Lower leg skin (tissue), 4 donors: ENCODE data around the gene PROM2. TPM values are rescaled to one million over a fixed set of nuclear protein-coding genes. Genes with fewer than 3 reads are reported as not detected.
A peak's percentile ranks its signal among the peaks of the same experiment; 100 is the strongest.

Source experiments
- DNase-seq, 2 donors: peaks; one replicate each; pipeline ENCODE4 v3.0.0-alpha.2; 2019; ENCODE audit warnings: low spot score in 2 of 2
- H3K4me3 ChIP-seq: fragments of 200-600 bp; sonication (generic); 2 replicates; pipeline ENCODE4 v1.5.1; 2017; ENCODE audit warnings: mild to moderate bottlenecking, low read depth; ENCODE audit not compliant: poor library complexity, severe bottlenecking
- POLR2A ChIP-seq, 2 donors: fragments of 450-650 bp; IDR thresholded peaks; one replicate each; pipeline ENCODE4 v1.6.1; 2016 to 2017; ENCODE audit warnings: antibody characterized with exemption in 2 of 2, mild to moderate bottlenecking in 1 of 2, moderate library complexity in 1 of 2
- WGBS, 2 donors: methylation state at CpG; one replicate each; pipeline ENCODE4 v1.1.5; 2018; 5-methylcytosine and 5-hydroxymethylcytosine counted together
- intact Hi-C: fragments of 100-400 bp; cut with DNase I; formaldehyde crosslinking; loops from one replicate; pipeline ENCODE4 v1.15.0; 2023; ENCODE audit warnings: low total_unique reads
- total RNA-seq, 4 donors: library from RNA; depleted of rRNA; stranded (reverse); fragments of >200 nt; gene quantifications; one replicate each; pipeline ENCODE4 v1.1.0, GENCODE V29; 2016
- TF ChIP-seq, protein P1 (sequence below), 3 donors: fragments of 450-650 bp; IDR thresholded peaks; one replicate each; pipeline ENCODE4 v1.5.1; 2016; ENCODE audit warnings: antibody characterized with exemption in 3 of 3, mild to moderate bottlenecking in 3 of 3, moderate library complexity in 2 of 3

Gene PROM2, protein sequence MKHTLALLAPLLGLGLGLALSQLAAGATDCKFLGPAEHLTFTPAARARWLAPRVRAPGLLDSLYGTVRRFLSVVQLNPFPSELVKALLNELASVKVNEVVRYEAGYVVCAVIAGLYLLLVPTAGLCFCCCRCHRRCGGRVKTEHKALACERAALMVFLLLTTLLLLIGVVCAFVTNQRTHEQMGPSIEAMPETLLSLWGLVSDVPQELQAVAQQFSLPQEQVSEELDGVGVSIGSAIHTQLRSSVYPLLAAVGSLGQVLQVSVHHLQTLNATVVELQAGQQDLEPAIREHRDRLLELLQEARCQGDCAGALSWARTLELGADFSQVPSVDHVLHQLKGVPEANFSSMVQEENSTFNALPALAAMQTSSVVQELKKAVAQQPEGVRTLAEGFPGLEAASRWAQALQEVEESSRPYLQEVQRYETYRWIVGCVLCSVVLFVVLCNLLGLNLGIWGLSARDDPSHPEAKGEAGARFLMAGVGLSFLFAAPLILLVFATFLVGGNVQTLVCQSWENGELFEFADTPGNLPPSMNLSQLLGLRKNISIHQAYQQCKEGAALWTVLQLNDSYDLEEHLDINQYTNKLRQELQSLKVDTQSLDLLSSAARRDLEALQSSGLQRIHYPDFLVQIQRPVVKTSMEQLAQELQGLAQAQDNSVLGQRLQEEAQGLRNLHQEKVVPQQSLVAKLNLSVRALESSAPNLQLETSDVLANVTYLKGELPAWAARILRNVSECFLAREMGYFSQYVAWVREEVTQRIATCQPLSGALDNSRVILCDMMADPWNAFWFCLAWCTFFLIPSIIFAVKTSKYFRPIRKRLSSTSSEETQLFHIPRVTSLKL
- 100 to 1,000 TPM in 2 of 4 donors, 10 to 100 TPM in 2; 87.0 to 272 (median 98.0) TPM for total RNA-seq

DNA sequence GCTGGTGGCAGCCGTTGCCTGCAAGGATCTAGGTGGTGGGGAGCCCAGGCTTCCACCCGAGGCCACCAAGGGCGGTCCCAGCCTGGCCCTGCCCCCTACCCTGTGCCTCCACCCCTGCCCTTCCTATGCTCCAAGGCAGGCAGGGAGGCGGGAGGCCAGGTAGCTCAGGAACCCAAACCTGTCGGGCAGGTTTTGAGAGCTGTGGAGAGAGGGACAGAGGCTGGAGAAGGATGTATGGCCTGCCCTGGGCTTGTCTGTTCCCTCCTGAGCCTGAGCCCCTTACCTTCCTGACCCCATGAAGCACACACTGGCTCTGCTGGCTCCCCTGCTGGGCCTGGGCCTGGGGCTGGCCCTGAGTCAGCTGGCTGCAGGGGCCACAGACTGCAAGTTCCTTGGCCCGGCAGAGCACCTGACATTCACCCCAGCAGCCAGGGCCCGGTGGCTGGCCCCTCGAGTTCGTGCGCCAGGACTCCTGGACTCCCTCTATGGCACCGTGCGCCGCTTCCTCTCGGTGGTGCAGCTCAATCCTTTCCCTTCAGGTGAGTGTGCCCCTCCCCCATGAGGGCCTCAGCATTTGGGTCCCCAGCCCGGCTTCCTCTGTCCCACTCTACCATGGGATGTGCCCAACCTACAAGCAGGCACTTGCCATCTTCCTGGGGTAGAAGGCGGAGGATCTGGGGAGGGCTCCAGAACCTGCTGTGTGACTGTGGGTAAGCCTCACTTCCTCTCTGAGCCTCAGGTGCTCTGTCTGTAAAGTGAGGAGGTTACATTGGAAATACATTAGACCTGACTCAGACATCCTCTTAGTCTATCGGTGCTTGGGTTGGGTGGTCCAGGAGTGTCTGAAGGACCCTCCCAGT, at the start of gene PROM2:
Gene PROM2, plus strand, starts transcription at position 159 of the 860 bp plus-strand sequence. Its CDS starts 137 bp downstream, at position 296.
- H3K4me3 ChIP-seq: peak within 1 kb of the TSS; percentile 11
- intact Hi-C loops: no loop called here
- no peak for TF ChIP-seq POLR2A (IDR thresholded peaks at IDR 0.05)
- TF ChIP-seq, protein P1, sequence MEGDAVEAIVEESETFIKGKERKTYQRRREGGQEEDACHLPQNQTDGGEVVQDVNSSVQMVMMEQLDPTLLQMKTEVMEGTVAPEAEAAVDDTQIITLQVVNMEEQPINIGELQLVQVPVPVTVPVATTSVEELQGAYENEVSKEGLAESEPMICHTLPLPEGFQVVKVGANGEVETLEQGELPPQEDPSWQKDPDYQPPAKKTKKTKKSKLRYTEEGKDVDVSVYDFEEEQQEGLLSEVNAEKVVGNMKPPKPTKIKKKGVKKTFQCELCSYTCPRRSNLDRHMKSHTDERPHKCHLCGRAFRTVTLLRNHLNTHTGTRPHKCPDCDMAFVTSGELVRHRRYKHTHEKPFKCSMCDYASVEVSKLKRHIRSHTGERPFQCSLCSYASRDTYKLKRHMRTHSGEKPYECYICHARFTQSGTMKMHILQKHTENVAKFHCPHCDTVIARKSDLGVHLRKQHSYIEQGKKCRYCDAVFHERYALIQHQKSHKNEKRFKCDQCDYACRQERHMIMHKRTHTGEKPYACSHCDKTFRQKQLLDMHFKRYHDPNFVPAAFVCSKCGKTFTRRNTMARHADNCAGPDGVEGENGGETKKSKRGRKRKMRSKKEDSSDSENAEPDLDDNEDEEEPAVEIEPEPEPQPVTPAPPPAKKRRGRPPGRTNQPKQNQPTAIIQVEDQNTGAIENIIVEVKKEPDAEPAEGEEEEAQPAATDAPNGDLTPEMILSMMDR (IDR thresholded peaks at IDR 0.05): no peak
- WGBS, 2 donors: 48 to 57% methylated on average over 9 to 12 of the region's 17 CpGs
- DNase-seq: peak; percentile 65 to 93

DNA sequence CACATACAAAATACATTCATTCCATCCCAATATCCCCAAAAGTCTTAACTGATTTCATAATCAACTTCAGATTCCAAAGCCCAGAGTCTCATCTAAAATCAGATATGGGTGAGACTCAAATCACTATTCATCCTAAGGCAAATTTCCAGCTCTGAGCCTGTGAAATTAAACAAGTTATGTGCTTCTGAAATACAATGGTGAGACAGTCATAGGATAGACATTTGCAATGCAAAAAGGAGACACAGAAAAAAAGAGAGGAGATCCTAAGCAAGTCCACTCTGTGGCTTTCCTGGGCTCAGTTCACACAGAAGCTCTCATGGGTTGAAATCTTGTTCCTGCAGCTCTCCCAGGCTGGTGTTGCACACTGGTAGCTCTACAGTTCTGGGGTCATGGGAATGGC, 48.6 kb upstream of the PROM2 start:
- TF ChIP-seq, protein P1 (IDR thresholded peaks at IDR 0.05): no peak
- no peak for TF ChIP-seq POLR2A (IDR thresholded peaks at IDR 0.05)
- DNase-seq: no peak
- intact Hi-C loops: no loop called here
- H3K4me3 ChIP-seq: no peak overlapping the region

DNA sequence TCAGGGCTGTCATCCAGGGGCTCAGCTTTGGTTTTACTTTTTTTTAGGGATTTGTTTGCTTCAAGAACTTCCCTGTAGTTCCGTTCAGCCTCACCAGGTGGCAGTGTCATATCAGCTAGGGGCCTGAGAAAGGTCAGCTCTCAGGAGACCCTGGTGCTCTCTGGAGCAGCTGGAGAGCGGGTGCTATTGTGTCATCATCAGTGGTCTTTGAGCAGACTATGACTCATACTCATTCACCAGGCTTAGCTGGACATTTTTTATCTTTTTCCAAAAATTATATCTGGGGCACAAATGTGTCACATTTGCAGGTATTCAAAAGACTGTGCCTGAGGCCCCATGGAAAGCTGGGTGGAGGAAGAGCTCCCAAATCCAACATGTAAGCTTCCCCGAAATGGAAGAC, 42.5 kb upstream of the PROM2 start:
- DNase-seq: peak in 1 of 2 donors; percentile 57
- TF ChIP-seq, protein P1 (IDR thresholded peaks at IDR 0.05): peak in 1 of 3 donors; percentile 32
- TF ChIP-seq POLR2A (IDR thresholded peaks at IDR 0.05): no peak
- 32 to 33% methylated on average over 3 of the region's 3 CpGs for WGBS, 2 donors
- intact Hi-C loops: loop anchor here (10.0 kb wide), 1 partner anchor 83 kb away; no protein-coding TSS in a partner anchor
- no peak overlapping the region for H3K4me3 ChIP-seq

DNA sequence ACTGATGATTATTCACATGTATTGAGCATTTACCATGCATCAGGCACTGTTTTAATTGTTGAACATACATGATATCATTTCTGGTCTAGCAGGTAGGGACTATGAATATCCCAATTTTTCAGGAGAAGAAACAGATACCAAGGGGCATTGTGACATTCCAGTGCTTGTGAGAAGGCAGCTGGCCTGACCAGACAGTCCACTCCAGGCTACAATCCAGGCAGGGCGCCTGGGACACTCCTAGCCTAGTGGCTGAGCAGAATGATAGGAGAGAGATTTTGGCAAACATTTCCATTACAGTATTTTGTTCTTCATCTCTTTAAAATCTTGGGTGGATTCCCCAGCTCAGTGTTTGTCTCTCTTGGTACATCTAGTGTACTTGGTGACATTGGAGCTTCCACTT, 42.0 kb upstream of the PROM2 start:
- DNase-seq: no peak
- no peak for TF ChIP-seq POLR2A (IDR thresholded peaks at IDR 0.05)
- TF ChIP-seq, protein P1 (IDR thresholded peaks at IDR 0.05): no peak
- intact Hi-C loops: loop anchor here (10.0 kb wide), 1 partner anchor 83 kb away; no protein-coding TSS in a partner anchor
- H3K4me3 ChIP-seq: no peak overlapping the region
- 77 to 93% methylated on average over 1 of the region's 1 CpG for WGBS, 2 donors

DNA sequence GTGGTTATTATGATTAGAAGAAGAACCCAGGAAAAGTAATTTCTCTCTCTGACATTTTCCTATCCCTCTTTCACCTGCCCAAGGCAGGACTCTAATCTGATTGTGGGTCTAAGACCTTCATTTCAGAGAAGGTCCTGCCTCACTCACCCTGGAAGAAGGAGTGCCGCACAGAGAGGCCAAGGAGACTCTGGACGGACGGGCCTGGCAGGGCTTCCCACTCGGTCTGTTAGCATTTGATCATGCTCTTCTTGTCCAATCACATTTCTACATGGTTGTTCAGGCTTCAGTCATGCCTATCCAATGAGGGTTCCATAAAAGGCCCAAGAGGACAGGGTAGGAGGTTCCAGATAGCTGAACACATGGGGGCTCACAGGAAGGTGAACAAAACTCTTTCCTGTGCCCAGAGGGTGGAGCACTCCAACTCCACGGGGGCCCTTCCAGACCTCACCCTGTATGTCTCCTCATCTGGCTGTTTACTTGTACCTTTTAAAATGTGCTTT, 39.9 kb upstream of the PROM2 start:
- H3K4me3 ChIP-seq: no peak overlapping the region
- intact Hi-C loops: loop anchor here (10.0 kb wide), 1 partner anchor 80 kb away; no protein-coding TSS in a partner anchor
- no peak for TF ChIP-seq POLR2A (IDR thresholded peaks at IDR 0.05)
- TF ChIP-seq, protein P1 (IDR thresholded peaks at IDR 0.05): no peak
- DNase-seq: no peak
- 84 to 94% methylated on average over 5 of the region's 5 CpGs for WGBS, 2 donors
